Activated CD8-positive, alpha-beta T cell treated with anti-CD3 and anti-CD28 coated beads, Interleukin-2, amount 10 ng/mL, durations not matched to agents 7 days and 5 days (primary cell): ENCODE results near the gene SCLY. TPM values are rescaled to one million over a fixed set of nuclear protein-coding genes. Genes with fewer than 3 reads are reported as not detected.
"Not testable (repeated sequence)": the region's sequence is repeated elsewhere in the genome, so short reads cannot be mapped to it uniquely, and the experiment has no call there.

ENCODE experiments used
- ATAC-seq: fragments of 150-1000 bp; cut with Tn5 transposase; one replicate; pipeline ENCODE4 v1.10.0; 2021; ENCODE audit warnings: moderate library complexity
- CTCF ChIA-PET: fragments of 350-600 bp; sonication (Branson Sonifier 250); formaldehyde crosslinking; loops from one replicate; lab custom pipeline; 2021; ENCODE audit warnings: antibody characterized with exemption; lab: Charles Lee
- POLR2A ChIA-PET: fragments of 350-600 bp; sonication (Branson Sonifier 250); formaldehyde crosslinking; loops from one replicate; lab custom pipeline; 2021; ENCODE audit warnings: antibody characterized with exemption; lab: Charles Lee
- DNase-seq: peaks from one replicate; pipeline ENCODE4 v3.0.0-alpha.2; 2020
- H3K27ac Mint-ChIP-seq: one replicate; pipeline ENCODE4 v1.8.0; 2021; ENCODE audit warnings: mild to moderate bottlenecking, mixed read lengths
- H3K27me3 Mint-ChIP-seq: one replicate; pipeline ENCODE4 v1.8.0; 2021; ENCODE audit warnings: low read depth, mixed read lengths
- H3K36me3 Mint-ChIP-seq: one replicate; pipeline ENCODE4 v1.8.0; 2021; ENCODE audit warnings: low read depth, mixed read lengths
- H3K4me1 Mint-ChIP-seq: one replicate; pipeline ENCODE4 v1.8.0; 2021; ENCODE audit warnings: low read depth, mixed read lengths
- H3K4me3 Mint-ChIP-seq: one replicate; pipeline ENCODE4 v1.8.0; 2021; ENCODE audit warnings: mild to moderate bottlenecking, mixed read lengths
- H3K9me3 Mint-ChIP-seq: one replicate; pipeline ENCODE4 v1.8.0; 2022; ENCODE audit warnings: mixed read lengths; ENCODE audit not compliant: insufficient read depth
- total RNA-seq, 2 experiments: library from RNA; stranded (reverse); gene quantifications; one replicate each; pipeline ENCODE4 v1.2.3, GENCODE V29; 2021

The SCLY gene
- total RNA-seq, 2 experiments from 2014 or later = 34.1 to 40.4 TPM

GRCh38 chr2:238027591-238028415, 33.0 kb upstream of the SCLY start:
- POLR2A ChIA-PET = interaction anchor here (1.1 kb wide), 1 partner anchor 47 kb away, joined by 4 read pairs; no protein-coding TSS in a partner anchor
- peaks cover 34% of the 10 kb centered on the region for H3K4me1 Mint-ChIP-seq
- DNase-seq (no peak), ATAC-seq (no peak)
- H3K4me3 Mint-ChIP-seq = no peak overlapping the region
- H3K36me3 Mint-ChIP-seq = peaks cover 48% of the 10 kb centered on the region
- no peaks in the 10 kb centered on the region for H3K27me3 Mint-ChIP-seq
- H3K9me3 Mint-ChIP-seq = no peaks in the 10 kb centered on the region
- CTCF ChIA-PET = interaction anchor here (1.1 to 1.4 kb wide), 2 partner anchors 12 to 59 kb away, joined by 3 read pairs; no protein-coding TSS in a partner anchor
- H3K27ac Mint-ChIP-seq = no peak overlapping the region

- Mint-ChIP-seq H3K4me1 (peaks cover 35% of the 10 kb centered on the region), H3K4me3 (no peak overlapping the region), H3K36me3 (peaks cover 60% of the 10 kb centered on the region), H3K9me3 (no peaks in the 10 kb centered on the region), H3K27ac (no peak overlapping the region), H3K27me3 (no peaks in the 10 kb centered on the region)
- ChIA-PET POLR2A (no interaction called here), CTCF (interaction anchor here (1.7 kb wide), 1 partner anchor 171 kb away, joined by 3 read pairs; no protein-coding TSS in a partner anchor)
- no peak for DNase-seq
- ATAC-seq = no peak
These were observed 30.9 kb upstream of the SCLY start for GRCh38 chr2:238029853-238030252.

GRCh38 chr2:238030422-238031155, 30.2 kb upstream of the SCLY start:
- ATAC-seq = no peak
- H3K36me3 Mint-ChIP-seq = peaks cover 58% of the 10 kb centered on the region
- peaks cover 27% of the 10 kb centered on the region for H3K4me1 Mint-ChIP-seq
- no peak overlapping the region for H3K4me3 Mint-ChIP-seq
- ChIA-PET CTCF (interaction anchor here (1.0 kb wide), 1 partner anchor 15 kb away, joined by 3 read pairs; no protein-coding TSS in a partner anchor), POLR2A (no interaction called here)
- no peak for DNase-seq
- H3K27me3 Mint-ChIP-seq = no peaks in the 10 kb centered on the region
- no peak overlapping the region for H3K27ac Mint-ChIP-seq
- no peaks in the 10 kb centered on the region for H3K9me3 Mint-ChIP-seq

- Mint-ChIP-seq H3K27ac (no peak overlapping the region), H3K36me3 (peaks cover 56% of the 10 kb centered on the region), H3K4me1 (peaks cover 26% of the 10 kb centered on the region), H3K9me3 (no peaks in the 10 kb centered on the region), H3K27me3 (no peaks in the 10 kb centered on the region), H3K4me3 (no peak overlapping the region)
- DNase-seq = no peak
- POLR2A ChIA-PET = no interaction called here
- ATAC-seq = no peak
- CTCF ChIA-PET = no interaction called here
These were observed 29.1 kb upstream of the SCLY start for GRCh38 chr2:238031751-238032150.

- Mint-ChIP-seq H3K4me3 (no peak overlapping the region), H3K36me3 (peaks cover 57% of the 10 kb centered on the region), H3K27ac (no peak overlapping the region), H3K4me1 (peaks cover 19% of the 10 kb centered on the region), H3K9me3 (no peaks in the 10 kb centered on the region), H3K27me3 (no peaks in the 10 kb centered on the region)
- ChIA-PET POLR2A (no interaction called here), CTCF (no interaction called here)
- ATAC-seq (no peak), DNase-seq (no peak)
These were observed 28.0 kb upstream of the SCLY start for GRCh38 chr2:238032755-238033337.

GRCh38 chr2:238033991-238034390, 26.8 kb upstream of the SCLY start:
- Mint-ChIP-seq H3K36me3 (peaks cover 58% of the 10 kb centered on the region), H3K27ac (peak overlapping the region; percentile 25), H3K4me1 (peaks cover 19% of the 10 kb centered on the region)
- H3K27me3 Mint-ChIP-seq, H3K9me3 Mint-ChIP-seq, H3K4me3 Mint-ChIP-seq, DNase-seq, ATAC-seq, POLR2A ChIA-PET: not testable (repeated sequence)
- CTCF ChIA-PET = interaction anchor here (0.7 kb wide), 1 partner anchor 19 kb away, joined by 4 read pairs; no protein-coding TSS in a partner anchor

- DNase-seq = no peak
- Mint-ChIP-seq H3K4me1 (peaks cover 6% of the 10 kb centered on the region), H3K27me3 (no peaks in the 10 kb centered on the region), H3K36me3 (peaks cover 48% of the 10 kb centered on the region), H3K27ac (no peak overlapping the region), H3K9me3 (no peaks in the 10 kb centered on the region), H3K4me3 (no peak overlapping the region)
- no peak for ATAC-seq
- CTCF ChIA-PET = no interaction called here
- POLR2A ChIA-PET = no interaction called here
These were observed 22.6 kb upstream of the SCLY start for GRCh38 chr2:238038203-238038602.

GRCh38 chr2:238039151-238039550, 21.6 kb upstream of the SCLY start:
- peak overlapping the region; percentile 34 for H3K27ac Mint-ChIP-seq

GRCh38 chr2:238039985-238040384, 20.8 kb upstream of the SCLY start:
- H3K4me1 Mint-ChIP-seq = no peaks in the 10 kb centered on the region
- ChIA-PET CTCF (interaction anchor here (1.0 kb wide), 1 partner anchor 13 kb away, joined by 3 read pairs; no protein-coding TSS in a partner anchor), POLR2A (no interaction called here)
- H3K9me3 Mint-ChIP-seq = no peaks in the 10 kb centered on the region
- H3K4me3 Mint-ChIP-seq = no peak overlapping the region
- DNase-seq (no peak), ATAC-seq (no peak)
- H3K27ac Mint-ChIP-seq = no peak overlapping the region
- peaks cover 43% of the 10 kb centered on the region for H3K36me3 Mint-ChIP-seq
- H3K27me3 Mint-ChIP-seq = no peaks in the 10 kb centered on the region

More at GRCh38 chr2:238039151-238039550, 21.6 kb upstream of the SCLY start:
- Mint-ChIP-seq H3K4me1 (no peaks in the 10 kb centered on the region), H3K4me3 (no peak overlapping the region), H3K9me3 (no peaks in the 10 kb centered on the region), H3K36me3 (peaks cover 44% of the 10 kb centered on the region), H3K27me3 (no peaks in the 10 kb centered on the region)
- ChIA-PET CTCF (no interaction called here), POLR2A (no interaction called here)
- ATAC-seq = no peak
- no peak for DNase-seq

GRCh38 chr2:238040918-238041317, 19.9 kb upstream of the SCLY start:
- CTCF ChIA-PET = interaction anchor here (1.0 kb wide), 1 partner anchor 14 kb away, joined by 3 read pairs; no protein-coding TSS in a partner anchor
- no peak overlapping the region for H3K4me3 Mint-ChIP-seq
- no peaks in the 10 kb centered on the region for H3K9me3 Mint-ChIP-seq
- H3K36me3 Mint-ChIP-seq = peaks cover 37% of the 10 kb centered on the region
- ATAC-seq = no peak
- H3K27me3 Mint-ChIP-seq = no peaks in the 10 kb centered on the region
- DNase-seq = no peak
- H3K27ac Mint-ChIP-seq = no peak overlapping the region
- H3K4me1 Mint-ChIP-seq = no peaks in the 10 kb centered on the region
- POLR2A ChIA-PET = interaction anchor here (0.5 kb wide), 1 partner anchor 38 kb away, joined by 3 read pairs; no protein-coding TSS in a partner anchor

GRCh38 chr2:238042090-238042489, 18.7 kb upstream of the SCLY start:
- ATAC-seq = no peak
- POLR2A ChIA-PET = interaction anchor here (1.1 kb wide), 1 partner anchor 11 kb away, joined by 3 read pairs; no protein-coding TSS in a partner anchor
- H3K27me3 Mint-ChIP-seq = no peaks in the 10 kb centered on the region
- no peaks in the 10 kb centered on the region for H3K9me3 Mint-ChIP-seq
- CTCF ChIA-PET = no interaction called here
- no peak for DNase-seq
- H3K27ac Mint-ChIP-seq = peak overlapping the region; percentile 15
- H3K4me3 Mint-ChIP-seq = no peak overlapping the region
- H3K4me1 Mint-ChIP-seq = peaks cover 2% of the 10 kb centered on the region
- peaks cover 42% of the 10 kb centered on the region for H3K36me3 Mint-ChIP-seq
